Stimulated activated CD8-positive, alpha-beta memory T cell treated with anti-CD3 and anti-CD28 coated beads, Interleukin-4, amount 100 ng/mL, for 48 hours (primary cell): Measurements from ENCODE around the gene TLCD1.
A peak's percentile ranks its signal among the peaks of the same experiment; 100 is the strongest.

Source experiments
- DNase-seq: peaks from one replicate; pipeline ENCODE4 v3.0.0-alpha.2; 2020

Gene TLCD1

GRCh38 chr17:28726226-28726626 lies at the start of gene TLCD1:
Gene TLCD1 (minus strand): TSS chr17:28726233. CDS start chr17:28726097, 136 bp downstream.
- peak; percentile 84 for DNase-seq

GRCh38 chr17:28774206-28774605 lies 48.2 kb upstream of the TLCD1 start:
- DNase-seq, result no peak

- DNase-seq, result no peak
Measured at GRCh38 chr17:28773736-28774135, 47.7 kb upstream of the TLCD1 start.

- DNase-seq, result no peak
Measured at GRCh38 chr17:28765038-28765437, 39.0 kb upstream of the TLCD1 start.

- DNase-seq, result peak; percentile 87
Measured at GRCh38 chr17:28763804-28764266, 37.8 kb upstream of the TLCD1 start.

- no peak for DNase-seq
Measured at GRCh38 chr17:28763137-28763799, 37.2 kb upstream of the TLCD1 start.

- no peak for DNase-seq
Measured at GRCh38 chr17:28760601-28761562, 34.8 kb upstream of the TLCD1 start.

- no peak for DNase-seq
Measured at GRCh38 chr17:28759256-28759865, 33.3 kb upstream of the TLCD1 start.

GRCh38 chr17:28758411-28759121 lies 32.5 kb upstream of the TLCD1 start:
- DNase-seq, result no peak

- DNase-seq, result no peak
Measured at GRCh38 chr17:28756049-28756804, 30.2 kb upstream of the TLCD1 start.

GRCh38 chr17:28755486-28755885 lies 29.5 kb upstream of the TLCD1 start:
- no peak for DNase-seq

GRCh38 chr17:28751600-28752366 lies 25.8 kb upstream of the TLCD1 start:
- no peak for DNase-seq

GRCh38 chr17:28750178-28751047 lies 24.4 kb upstream of the TLCD1 start:
- peak; percentile 95 for DNase-seq

- no peak for DNase-seq
Measured at GRCh38 chr17:28749516-28750177, 23.6 kb upstream of the TLCD1 start.

- DNase-seq, result no peak
Measured at GRCh38 chr17:28748852-28749515, 23.0 kb upstream of the TLCD1 start.

GRCh38 chr17:28747801-28748750 lies 22.0 kb upstream of the TLCD1 start:
- no peak for DNase-seq

- no peak for DNase-seq
Measured at GRCh38 chr17:28747051-28747691, 21.1 kb upstream of the TLCD1 start.
